GM10847 (cell line): ENCODE data around the gene ZBBX.

Source experiments
- POLR2A ChIP-seq: IDR thresholded peaks from 2 replicates; pipeline ENCODE4 v1.6.1; 2011; ENCODE audit not compliant: insufficient read length; ENCODE audit errors: extremely low read depth

ZBBX gene

DNA sequence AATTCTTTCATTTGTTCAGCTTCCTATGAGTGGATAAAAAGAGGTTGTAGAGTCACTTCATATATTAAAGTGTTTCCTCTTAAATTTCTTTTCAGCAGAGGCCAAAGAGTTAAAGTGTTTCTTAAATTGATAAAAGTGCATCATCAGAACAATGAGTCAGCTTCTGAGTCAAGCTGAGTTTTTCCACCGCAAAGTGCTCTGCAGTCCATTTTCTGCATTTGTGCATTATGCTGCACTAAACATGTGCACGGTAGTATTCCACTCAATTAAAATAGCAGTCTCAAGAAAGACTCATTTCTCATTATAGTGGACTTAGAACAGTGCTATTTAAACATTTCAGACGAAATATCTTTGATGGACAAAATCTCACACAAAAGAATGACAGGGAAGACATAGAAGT, 152.0 kb downstream of the ZBBX start:
- TF ChIP-seq POLR2A, result no peak

DNA sequence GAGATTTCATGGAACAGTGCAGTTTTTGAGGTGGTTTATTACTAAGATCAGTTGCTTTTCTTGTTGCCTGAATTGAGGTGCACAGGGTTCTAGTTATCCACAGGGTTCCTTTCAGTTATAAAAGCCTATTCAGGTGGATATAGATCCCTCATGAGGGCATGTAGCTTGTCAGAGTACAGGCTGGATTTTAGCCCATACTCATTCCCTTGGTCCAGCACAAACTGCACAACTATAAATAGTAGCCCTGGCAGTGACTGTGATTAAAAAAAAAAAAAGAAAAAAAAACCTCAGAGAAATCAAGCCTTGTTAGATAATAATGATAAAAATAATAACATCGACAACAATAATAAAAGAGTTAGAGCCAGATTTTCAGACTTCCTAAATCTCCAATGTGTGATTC, 154.3 kb downstream of the ZBBX start:
- TF ChIP-seq POLR2A, result no peak

DNA sequence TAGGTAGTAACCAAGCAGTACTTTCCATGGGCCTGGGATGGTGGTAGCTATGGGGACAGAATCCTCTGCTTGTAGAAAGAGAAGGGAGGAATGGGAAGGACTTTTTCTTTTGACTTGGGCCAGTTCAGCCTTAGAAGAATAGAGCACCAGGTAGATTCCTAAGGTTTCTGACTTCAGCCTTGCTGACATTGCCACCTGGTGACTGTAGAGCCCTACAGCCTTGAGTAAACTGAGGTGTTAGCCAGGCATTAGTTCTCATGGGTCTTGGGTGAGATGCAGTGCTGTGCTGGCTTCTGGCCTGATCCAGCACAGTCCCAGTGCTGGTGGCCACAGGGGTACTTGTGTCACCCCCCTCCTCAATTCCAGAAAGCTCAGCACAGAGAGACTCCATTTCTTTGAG, 171.1 kb downstream of the ZBBX start:
- no peak for TF ChIP-seq POLR2A

DNA sequence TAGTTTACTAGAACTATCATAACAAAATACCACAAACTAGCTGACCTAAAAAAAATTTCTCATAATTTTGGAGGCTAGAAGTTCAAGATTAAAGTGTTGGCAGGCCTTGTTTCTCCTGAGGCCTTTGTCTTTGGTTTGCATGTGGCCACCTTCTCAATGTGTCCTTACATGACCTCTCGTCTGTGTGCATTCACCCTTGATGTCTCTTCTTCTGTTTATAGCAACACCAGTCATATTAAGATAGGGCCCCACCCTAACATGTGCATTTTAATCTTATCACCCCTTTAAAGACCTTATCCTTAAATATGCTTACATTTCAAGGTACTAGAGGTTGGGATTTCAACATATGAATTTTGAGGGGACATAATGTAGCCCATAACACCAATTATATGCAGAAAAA, 177.0 kb downstream of the ZBBX start:
- TF ChIP-seq POLR2A, result no peak

DNA sequence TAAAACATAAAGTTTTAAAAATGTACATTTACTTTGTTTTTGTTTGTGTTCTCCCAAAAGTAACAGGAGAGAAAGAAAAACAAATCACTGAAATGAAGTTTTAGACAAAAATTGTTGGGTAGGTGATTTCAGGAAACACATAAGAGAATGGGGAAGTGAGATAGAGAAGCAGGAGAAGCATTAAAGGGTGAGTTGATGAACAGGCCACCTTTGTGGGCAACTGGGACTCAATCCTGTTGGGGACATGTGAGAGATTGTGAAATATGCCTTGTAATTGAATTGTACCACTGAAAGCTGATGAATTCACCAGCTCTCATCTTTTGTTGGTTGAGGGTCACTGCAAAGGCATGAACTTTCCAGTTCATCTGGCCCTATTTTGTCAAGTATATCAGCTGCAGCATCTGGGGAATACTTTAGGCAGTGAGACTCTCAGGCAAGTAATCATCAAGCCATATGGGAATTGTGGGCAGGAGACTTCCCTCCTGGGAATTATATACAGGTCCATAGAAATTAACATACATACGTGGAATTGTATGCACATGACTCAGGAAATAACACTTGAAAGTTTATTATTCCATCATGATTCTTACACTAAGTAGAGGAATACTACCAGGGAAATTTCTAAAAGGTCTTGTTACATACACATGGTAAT, 181.0 kb downstream of the ZBBX start:
- no peak for TF ChIP-seq POLR2A
